Pancreas (tissue), 10 donors: Measurements from ENCODE around the gene CELF4. TPM values are rescaled to one million over a fixed set of nuclear protein-coding genes. Genes with fewer than 3 reads are reported as not detected.

Experiments used
- ATAC-seq, 4 donors: fragments of 200-7000 bp; cut with Tn5 transposase; one replicate each; pipeline versions ENCODE4 v1.8.0 to v1.9.1; 2020; ENCODE audit warnings: mild to moderate bottlenecking in 4 of 4, moderate library complexity in 4 of 4
- DNase-seq, 6 donors: peaks; one replicate each; pipeline ENCODE4 v3.0.0-alpha.2; 2020
- FAIRE-seq: peaks from 2 replicates; lab custom pipeline; 2012; peaks lifted over from hg19 to GRCh38; lab: Jason Lieb, UNC
- H3K27ac ChIP-seq, 4 donors: fragments of 200-600 bp; sonication (generic); 1 replicate in 3 of 4; 2 replicates in 1 of 4; pipeline versions ENCODE4 v1.5.0 to v1.8.0; 2020
- H3K27me3 ChIP-seq, 4 donors: fragments of 200-600 bp; one replicate each; pipeline ENCODE4 v1.8.0; 2021
- H3K36me3 ChIP-seq, 3 donors: fragments of 200-600 bp; sonication (generic) in 1 of 3; one replicate each; pipeline versions ENCODE4 v1.5.0 to v1.8.0; 2020 to 2021
- H3K4me1 ChIP-seq, 3 donors: fragments of 200-600 bp; one replicate each; pipeline ENCODE4 v1.8.0; 2021
- H3K4me3 ChIP-seq, 4 donors: fragments of 200-600 bp; sonication (generic) in 2 of 4; one replicate each; pipeline versions ENCODE4 v1.5.0 to v1.8.0; 2020 to 2021
- H3K9me3 ChIP-seq, 4 donors: fragments of 200-600 bp; one replicate each; pipeline ENCODE4 v1.8.0; 2021
- WGBS, 2 donors: extraction: QIAGEN DNeasy Blood & Tissue Kit; methylation state at CpG; one replicate each; pipeline ENCODE4 v1.1.7; 2013; 5-methylcytosine and 5-hydroxymethylcytosine counted together
- intact Hi-C, 3 donors: fragments of 100-400 bp; cut with DNase I; formaldehyde crosslinking; loops; one replicate each; pipeline versions ENCODE4 v1.11.1 to v1.14.2; 2022
- polyA plus RNA-seq, 2 donors: library from polyadenylated mRNA; stranded (reverse); fragments of 200-250 nt; gene quantifications; one replicate each; pipeline ENCODE4 v1.2.3, GENCODE V29; 2013
- total RNA-seq, 6 donors: library from RNA; stranded (reverse); fragmentation: NEBNext Ultra II Directional in 4 of 6; extraction: Animal tissue kit (Norgen Biotek cat#: 25700) in 4 of 6; gene quantifications; one replicate each; pipeline versions ENCODE4 v1.2.1 to v1.2.4, GENCODE V29; 2021 to 2023
- TF ChIP-seq, protein P1 (sequence below), 4 donors: fragments of 200-600 bp; sonication (generic) in 3 of 4; IDR thresholded peaks; one replicate each; pipeline versions ENCODE4 v1.5.0 to v1.8.0; 2021; ENCODE audit warnings: antibody characterized with exemption in 4 of 4
- donor health status: healthy with polysubstance abuse.
- donor health status: DM: no; HTN: no; CAD: no; lungs with moderate emphysema.
- donor health status: DM: no; HTN: no; CAD: no.
- donor health status: control.
- donor health status: control.
- donor health status: Bipolar disorder and iron deficiency.
- donor health status: DM: yes; HTN: yes; CAD: no.
- donor health status: DM: no; HTN: no; CAD: no.
- donor health status: DM: no; HTN: no; CAD: no.
- donor health status: DM: yes; HTN: yes; CAD: no.

CELF4 gene
- total and polyA plus RNA-seq, 8 donors = 1.0 to 10.0 (median 2.8) TPM

DNA sequence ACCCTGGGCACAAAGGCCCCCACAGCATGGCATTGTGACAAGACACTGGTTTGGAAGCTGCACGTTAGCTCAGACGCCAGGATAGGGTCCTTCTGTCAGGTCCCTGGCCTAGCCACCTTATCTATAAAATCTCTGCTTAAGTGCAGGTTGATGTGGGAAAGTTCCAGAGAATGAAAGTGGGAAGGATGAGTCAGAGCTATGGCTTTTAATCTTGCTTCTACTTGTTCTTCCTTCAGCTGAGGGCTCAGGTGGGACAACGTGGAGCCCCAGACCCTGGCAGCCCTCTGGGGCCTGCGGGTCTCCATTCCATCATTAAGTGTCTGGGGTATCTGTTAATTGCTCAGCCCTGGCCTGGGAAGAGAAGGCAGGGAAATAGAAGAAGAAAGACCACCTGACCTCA, 64.5 kb downstream of the CELF4 start:
- TF ChIP-seq, protein P1, sequence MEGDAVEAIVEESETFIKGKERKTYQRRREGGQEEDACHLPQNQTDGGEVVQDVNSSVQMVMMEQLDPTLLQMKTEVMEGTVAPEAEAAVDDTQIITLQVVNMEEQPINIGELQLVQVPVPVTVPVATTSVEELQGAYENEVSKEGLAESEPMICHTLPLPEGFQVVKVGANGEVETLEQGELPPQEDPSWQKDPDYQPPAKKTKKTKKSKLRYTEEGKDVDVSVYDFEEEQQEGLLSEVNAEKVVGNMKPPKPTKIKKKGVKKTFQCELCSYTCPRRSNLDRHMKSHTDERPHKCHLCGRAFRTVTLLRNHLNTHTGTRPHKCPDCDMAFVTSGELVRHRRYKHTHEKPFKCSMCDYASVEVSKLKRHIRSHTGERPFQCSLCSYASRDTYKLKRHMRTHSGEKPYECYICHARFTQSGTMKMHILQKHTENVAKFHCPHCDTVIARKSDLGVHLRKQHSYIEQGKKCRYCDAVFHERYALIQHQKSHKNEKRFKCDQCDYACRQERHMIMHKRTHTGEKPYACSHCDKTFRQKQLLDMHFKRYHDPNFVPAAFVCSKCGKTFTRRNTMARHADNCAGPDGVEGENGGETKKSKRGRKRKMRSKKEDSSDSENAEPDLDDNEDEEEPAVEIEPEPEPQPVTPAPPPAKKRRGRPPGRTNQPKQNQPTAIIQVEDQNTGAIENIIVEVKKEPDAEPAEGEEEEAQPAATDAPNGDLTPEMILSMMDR (IDR thresholded peaks at IDR 0.05) = no peak
- intact Hi-C loops = no loop called here
- ATAC-seq = no peak
- no peak for DNase-seq
- 50 to 72% methylated on average over 4 of the region's 4 CpGs for WGBS, 2 donors
- Histone ChIP-seq H3K36me3 (no peaks in the 10 kb centered on the region), H3K27ac (no peak overlapping the region), H3K27me3 (no peaks in the 10 kb centered on the region), H3K9me3 (no peaks in the 10 kb centered on the region), H3K4me1 (no peaks in the 10 kb centered on the region), H3K4me3 (no peak overlapping the region)
- no peak for FAIRE-seq

DNA sequence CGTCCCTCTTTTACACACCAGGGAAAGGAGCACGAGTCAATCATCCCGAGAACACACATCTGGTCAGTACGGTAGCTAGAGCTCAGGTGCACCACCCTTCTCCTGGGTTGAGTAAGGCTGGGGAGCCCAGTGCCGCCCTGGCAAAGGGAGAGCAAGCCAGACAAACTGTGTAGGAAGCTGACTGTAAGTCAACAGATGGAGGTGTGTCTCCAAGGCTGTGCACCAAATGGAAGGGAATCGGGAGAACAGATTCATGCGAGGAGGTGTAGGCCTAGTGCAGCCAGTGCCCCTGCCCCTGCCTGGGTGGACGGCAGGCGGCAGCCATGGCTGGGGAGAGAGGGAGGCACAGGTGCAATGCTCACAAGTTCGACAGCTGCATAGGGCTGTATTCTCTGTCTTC, 65.7 kb downstream of the CELF4 start:
- no peaks in the 10 kb centered on the region for H3K27me3 ChIP-seq
- intact Hi-C loops = no loop called here
- no peaks in the 10 kb centered on the region for H3K9me3 ChIP-seq
- 58 to 65% methylated on average over 10 of the region's 10 CpGs for WGBS, 2 donors
- no peak overlapping the region for H3K4me3 ChIP-seq
- H3K36me3 ChIP-seq = no peaks in the 10 kb centered on the region
- no peak for FAIRE-seq
- H3K4me1 ChIP-seq = no peaks in the 10 kb centered on the region
- no peak for DNase-seq
- TF ChIP-seq, protein P1 (IDR thresholded peaks at IDR 0.05) = no peak
- no peak overlapping the region for H3K27ac ChIP-seq
- no peak for ATAC-seq

DNA sequence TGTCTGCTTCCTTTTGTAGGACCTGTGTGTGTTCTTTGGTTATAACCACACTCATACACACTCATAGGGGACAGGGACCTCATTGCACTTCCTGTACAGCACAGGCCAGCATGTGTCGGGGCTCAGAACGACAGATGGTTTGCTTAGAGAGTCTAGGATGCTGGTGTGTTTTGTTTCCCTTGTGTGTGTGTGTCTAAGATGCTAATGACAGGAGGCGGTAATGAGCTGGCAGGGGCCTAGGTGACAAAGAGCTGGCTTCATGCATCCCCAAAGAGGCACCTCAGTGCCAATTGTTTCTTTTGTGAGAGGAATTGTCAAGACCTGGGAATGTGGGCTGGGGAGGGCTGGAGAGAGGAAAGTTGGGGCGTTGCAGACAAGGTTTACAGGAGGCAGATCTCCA, 66.6 kb downstream of the CELF4 start:
- H3K27me3 ChIP-seq = no peaks in the 10 kb centered on the region
- no peaks in the 10 kb centered on the region for H3K36me3 ChIP-seq
- WGBS, 2 donors = 52 to 54% methylated on average over 4 of the region's 4 CpGs
- DNase-seq (no peak), ATAC-seq (peak in 2 of 4 donors; percentile 15 to 23), FAIRE-seq (no peak)
- intact Hi-C loops = no loop called here
- H3K4me1 ChIP-seq = no peaks in the 10 kb centered on the region
- no peak overlapping the region for H3K27ac ChIP-seq
- H3K4me3 ChIP-seq = no peak overlapping the region
- H3K9me3 ChIP-seq = no peaks in the 10 kb centered on the region
- TF ChIP-seq, protein P1 (IDR thresholded peaks at IDR 0.05) = no peak

DNA sequence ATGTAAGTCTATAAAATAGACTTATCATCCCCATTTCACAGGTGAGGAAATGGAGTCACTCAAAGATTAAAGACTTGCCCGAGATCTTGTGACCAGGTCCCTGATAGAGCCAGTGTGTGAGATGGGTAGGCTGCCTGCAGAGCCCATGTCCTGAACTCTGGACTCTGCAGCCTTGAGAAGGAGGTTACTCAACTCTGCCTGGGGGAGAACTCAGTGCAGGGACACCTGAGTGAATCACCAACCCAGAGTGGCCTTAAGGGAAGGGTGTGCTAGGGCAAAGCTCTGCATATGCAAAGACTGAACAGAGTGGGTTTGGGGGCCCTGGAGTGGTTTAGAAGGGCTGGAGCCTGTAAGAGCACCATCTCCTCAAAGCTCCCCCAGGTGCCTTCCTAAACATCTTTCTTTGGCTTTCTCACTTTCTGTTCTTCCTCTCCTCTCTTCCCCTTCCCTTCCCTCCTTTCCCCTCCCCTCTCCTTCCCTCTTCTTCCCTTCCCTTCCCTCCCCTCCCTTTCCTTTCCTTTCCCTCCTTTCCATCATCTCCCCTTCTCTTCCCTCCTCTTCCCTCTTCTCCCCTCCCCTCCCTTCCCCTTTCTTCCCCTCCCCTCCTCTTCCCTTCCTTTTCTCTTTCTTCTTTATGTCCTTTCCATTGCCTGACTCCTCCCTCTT, 67.6 kb downstream of the CELF4 start:
- Histone ChIP-seq H3K4me1 (no peaks in the 10 kb centered on the region), H3K36me3 (no peaks in the 10 kb centered on the region), H3K4me3 (no peak overlapping the region), H3K27ac (no peak overlapping the region), H3K27me3 (no peaks in the 10 kb centered on the region), H3K9me3 (no peaks in the 10 kb centered on the region)
- TF ChIP-seq, protein P1 (IDR thresholded peaks at IDR 0.05) = no peak
- WGBS, 2 donors = 67 to 69% methylated on average over 1 of the region's 1 CpG
- no peak for FAIRE-seq
- ATAC-seq = no peak
- DNase-seq = no peak
- intact Hi-C loops = no loop called here

DNA sequence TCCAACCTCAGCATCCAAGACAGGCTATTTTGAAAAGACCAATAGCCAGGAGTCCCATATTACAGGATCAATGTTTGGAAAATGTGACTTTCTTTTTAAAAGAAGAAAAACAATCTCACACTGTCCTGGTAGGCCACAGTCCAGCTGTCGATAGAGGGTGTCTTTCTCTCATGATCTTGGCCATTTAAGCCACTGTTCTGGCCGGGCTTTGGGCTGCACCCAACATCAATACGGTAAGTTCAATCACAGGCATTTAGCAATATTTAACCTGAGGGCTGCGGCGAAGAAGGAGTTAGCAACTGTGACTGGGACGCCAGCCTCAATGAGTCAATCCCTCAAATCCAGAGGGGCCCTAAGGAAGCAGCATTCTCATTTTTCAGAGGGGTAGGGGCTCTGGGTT, 69.0 kb downstream of the CELF4 start:
- intact Hi-C loops = no loop called here
- Histone ChIP-seq H3K9me3 (no peaks in the 10 kb centered on the region), H3K27me3 (no peaks in the 10 kb centered on the region), H3K27ac (no peak overlapping the region), H3K36me3 (no peaks in the 10 kb centered on the region), H3K4me3 (no peak overlapping the region), H3K4me1 (no peaks in the 10 kb centered on the region)
- WGBS, 2 donors = 58 to 59% methylated on average over 6 of the region's 6 CpGs
- ATAC-seq (no peak), DNase-seq (no peak), FAIRE-seq (no peak)
- TF ChIP-seq, protein P1 (IDR thresholded peaks at IDR 0.05) = no peak
